CD4-positive, alpha-beta T cell (primary cell): ENCODE results near the gene PAFAH1B2. TPM values are rescaled to one million over a fixed set of nuclear protein-coding genes. Genes with fewer than 3 reads are reported as not detected.

ENCODE experiments used
- ATAC-seq: fragments of 200-7000 bp; cut with Tn5 transposase; one replicate; pipeline ENCODE4 v1.10.0; 2022; ENCODE audit warnings: mild to moderate bottlenecking; ENCODE audit not compliant: poor library complexity
- CTCF ChIA-PET: fragments of 350-600 bp; sonication (Branson Sonifier 250); formaldehyde crosslinking; loops from one replicate; lab custom pipeline; 2021; ENCODE audit warnings: antibody characterized with exemption, inconsistent platforms; lab: Charles Lee
- POLR2A ChIA-PET: fragments of 350-600 bp; sonication (Branson Sonifier 250); formaldehyde crosslinking; loops from one replicate; lab custom pipeline; 2021; ENCODE audit warnings: antibody characterized with exemption, inconsistent platforms; lab: Charles Lee
- DNase-seq, 14 experiments: peaks; one replicate each; pipeline ENCODE4 v3.0.0-alpha.2; 2013 to 2020; ENCODE audit warnings: mixed read lengths in 2 of 14
- H3K27ac ChIP-seq, 2 donors: one replicate each; pipeline versions ENCODE4 v1.5.1 to v1.7.0; 2013; ENCODE audit warnings: low read length in 2 of 2, low read depth in 1 of 2, mild to moderate bottlenecking in 1 of 2
- H3K27me3 ChIP-seq, 2 experiments: 1 replicate in 1 of 2; 2 replicates in 1 of 2; pipeline versions ENCODE4 v1.6.1 to v1.7.0; 2013; ENCODE audit warnings: low read length in 2 of 2, control low read depth in 1 of 2, mild to moderate bottlenecking in 1 of 2, moderate library complexity in 1 of 2; ENCODE audit not compliant: insufficient read depth in 2 of 2, control insufficient read depth in 1 of 2
- H3K36me3 ChIP-seq: one replicate; pipeline ENCODE4 v1.6.1; 2013; ENCODE audit warnings: low read length, control low read depth; ENCODE audit not compliant: insufficient read depth
- H3K4me1 ChIP-seq: one replicate; pipeline ENCODE4 v1.6.1; 2013; ENCODE audit warnings: low read length, control low read depth; ENCODE audit not compliant: insufficient read depth
- H3K4me3 ChIP-seq: one replicate; pipeline ENCODE4 v1.5.1; 2013; ENCODE audit warnings: mild to moderate bottlenecking, low read length, moderate library complexity
- H3K9me3 ChIP-seq, 2 experiments: 1 replicate in 1 of 2; 2 replicates in 1 of 2; pipeline versions ENCODE4 v1.6.1 to v1.7.0; 2013; ENCODE audit warnings: low read length in 2 of 2, mild to moderate bottlenecking in 2 of 2, control low read depth in 1 of 2, moderate library complexity in 1 of 2; ENCODE audit not compliant: control insufficient read depth in 1 of 2, insufficient read depth in 1 of 2
- H3K27ac Mint-ChIP-seq: one replicate; pipeline ENCODE4 v1.8.0; 2020; ENCODE audit warnings: mixed read lengths
- H3K27me3 Mint-ChIP-seq: one replicate; pipeline ENCODE4 v1.8.0; 2021; ENCODE audit warnings: mixed read lengths
- H3K36me3 Mint-ChIP-seq: one replicate; pipeline ENCODE4 v1.8.0; 2021; ENCODE audit warnings: low read depth, mixed read lengths
- H3K4me1 Mint-ChIP-seq: one replicate; pipeline ENCODE4 v1.8.0; 2021; ENCODE audit warnings: low read depth, mixed read lengths
- H3K4me3 Mint-ChIP-seq: one replicate; pipeline ENCODE4 v1.8.0; 2020; ENCODE audit warnings: mild to moderate bottlenecking, mixed read lengths
- H3K9me3 Mint-ChIP-seq: one replicate; pipeline ENCODE4 v1.8.0; 2020; ENCODE audit warnings: mixed read lengths
- intact Hi-C, 2 experiments: fragments of 100-400 bp; cut with DNase I in 1 of 2; cut with micrococcal nuclease in 1 of 2; formaldehyde crosslinking; loops; one replicate each; pipeline versions ENCODE4 v1.15.1 to v1.9.0; 2023 to 2025; cut with DNase I, micrococcal nuclease
- total RNA-seq, 174 experiments: library from RNA in 2 of 174; stranded (reverse) in 2 of 174; gene quantifications; one replicate each; pipeline ENCODE4 v1.2.3 and lab custom pipeline; 2021 to 2026
- TF ChIP-seq, protein P1 (sequence below): fragments of 200-600 bp; IDR thresholded peaks from one replicate; pipeline ENCODE4 v1.8.0; 2022; ENCODE audit warnings: antibody characterized with exemption, mild to moderate bottlenecking

PAFAH1B2 gene
- total RNA-seq, 2 experiments from 2014 or later: 44.3 to 45.6 TPM

DNA sequence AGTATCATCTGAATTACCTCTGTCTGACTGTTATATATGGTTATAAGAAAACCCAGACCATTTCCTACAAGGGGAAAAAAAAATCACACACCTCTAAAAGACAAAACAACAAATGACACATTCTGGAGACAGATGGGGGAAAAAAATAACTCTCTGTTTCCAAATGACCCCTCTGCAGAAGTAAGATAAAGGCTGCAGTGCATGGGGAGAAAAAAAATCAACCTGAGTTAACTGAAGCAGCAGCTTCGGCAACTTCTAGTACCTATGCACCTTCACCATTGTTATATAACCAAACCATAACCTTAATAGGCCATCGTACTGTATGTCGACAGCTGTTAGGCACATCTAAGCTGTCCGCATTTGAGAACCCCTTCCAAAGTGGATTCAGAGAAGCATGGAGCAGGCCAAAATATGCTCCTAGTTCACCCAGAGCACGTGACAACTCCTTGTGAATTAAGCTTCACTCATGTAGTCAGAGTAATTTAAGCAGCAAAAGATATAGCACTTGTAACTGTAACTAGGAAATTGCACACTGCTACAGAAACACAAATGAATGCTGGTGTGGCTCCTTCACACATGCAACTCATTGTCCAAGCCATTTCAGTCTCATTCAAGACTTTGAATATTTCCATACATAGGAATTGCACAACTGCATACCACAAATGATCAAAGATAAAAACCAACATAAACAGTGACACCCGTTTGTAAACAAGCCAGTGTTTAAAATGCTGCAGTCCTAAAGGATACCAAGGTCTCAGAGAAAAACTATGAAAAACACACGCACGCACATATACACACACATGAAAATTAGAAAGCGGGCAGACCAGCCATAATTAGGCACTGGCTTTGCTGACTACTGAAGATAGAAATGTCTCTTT is 48.6 kb upstream of the PAFAH1B2 start:
- Mint-ChIP-seq H3K36me3 (peaks cover 32% of the 10 kb centered on the region), H3K4me3 (peak overlapping the region; percentile 99), H3K4me1 (peaks cover 78% of the 10 kb centered on the region), H3K27me3 (no peaks in the 10 kb centered on the region), H3K9me3 (no peaks in the 10 kb centered on the region), H3K27ac (peak overlapping the region; percentile 96)
- H3K27ac ChIP-seq: peak overlapping the region; percentile 37 to 93
- peaks cover 8% of the 10 kb centered on the region for H3K36me3 ChIP-seq
- H3K27me3 ChIP-seq: no peaks in the 10 kb centered on the region
- POLR2A ChIA-PET: interaction anchor here (0.6 to 2.2 kb wide), 11 partner anchors 12 to 375 kb away, joined by 3 to 10 read pairs (median 4); partner anchors contain the start of genes APOA5, SIDT2 and ZPR1
- DNase-seq (peak in 3 of 14 experiments; percentile 35 to 42 (median 39)), ATAC-seq (no peak)
- CTCF ChIA-PET: interaction anchor here (0.6 to 0.7 kb wide), 4 partner anchors 10 to 170 kb away, joined by 3 read pairs; no protein-coding TSS in a partner anchor
- intact Hi-C loops: loop anchor here in 1 of 2 experiments (2.0 to 5.0 kb wide), 3 partner anchors 13 to 169 kb away; no protein-coding TSS in a partner anchor
- peaks cover 49% of the 10 kb centered on the region for H3K4me1 ChIP-seq
- H3K9me3 ChIP-seq: no peaks in the 10 kb centered on the region
- TF ChIP-seq, protein P1, sequence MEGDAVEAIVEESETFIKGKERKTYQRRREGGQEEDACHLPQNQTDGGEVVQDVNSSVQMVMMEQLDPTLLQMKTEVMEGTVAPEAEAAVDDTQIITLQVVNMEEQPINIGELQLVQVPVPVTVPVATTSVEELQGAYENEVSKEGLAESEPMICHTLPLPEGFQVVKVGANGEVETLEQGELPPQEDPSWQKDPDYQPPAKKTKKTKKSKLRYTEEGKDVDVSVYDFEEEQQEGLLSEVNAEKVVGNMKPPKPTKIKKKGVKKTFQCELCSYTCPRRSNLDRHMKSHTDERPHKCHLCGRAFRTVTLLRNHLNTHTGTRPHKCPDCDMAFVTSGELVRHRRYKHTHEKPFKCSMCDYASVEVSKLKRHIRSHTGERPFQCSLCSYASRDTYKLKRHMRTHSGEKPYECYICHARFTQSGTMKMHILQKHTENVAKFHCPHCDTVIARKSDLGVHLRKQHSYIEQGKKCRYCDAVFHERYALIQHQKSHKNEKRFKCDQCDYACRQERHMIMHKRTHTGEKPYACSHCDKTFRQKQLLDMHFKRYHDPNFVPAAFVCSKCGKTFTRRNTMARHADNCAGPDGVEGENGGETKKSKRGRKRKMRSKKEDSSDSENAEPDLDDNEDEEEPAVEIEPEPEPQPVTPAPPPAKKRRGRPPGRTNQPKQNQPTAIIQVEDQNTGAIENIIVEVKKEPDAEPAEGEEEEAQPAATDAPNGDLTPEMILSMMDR: no peak
- H3K4me3 ChIP-seq: peak overlapping the region; percentile 89

- H3K4me1 ChIP-seq: peaks cover 49% of the 10 kb centered on the region
- Mint-ChIP-seq H3K36me3 (peaks cover 31% of the 10 kb centered on the region), H3K4me3 (peak overlapping the region; percentile 99), H3K4me1 (peaks cover 72% of the 10 kb centered on the region), H3K27ac (peak overlapping the region; percentile 96), H3K9me3 (no peaks in the 10 kb centered on the region), H3K27me3 (no peaks in the 10 kb centered on the region)
- H3K27me3 ChIP-seq: no peaks in the 10 kb centered on the region
- intact Hi-C loops: loop anchor here in 1 of 2 experiments (2.0 to 5.0 kb wide), 3 partner anchors 14 to 170 kb away; no protein-coding TSS in a partner anchor
- peak overlapping the region; percentile 81 to 93 for H3K27ac ChIP-seq
- CTCF ChIA-PET: interaction anchor here (0.9 to 1.4 kb wide), 5 partner anchors 9 to 305 kb away, joined by 3 to 4 read pairs (median 3); no protein-coding TSS in a partner anchor
- peak; percentile 50 for ATAC-seq
- peak overlapping the region; percentile 89 for H3K4me3 ChIP-seq
- TF ChIP-seq, protein P1: no peak
- peaks cover 8% of the 10 kb centered on the region for H3K36me3 ChIP-seq
- POLR2A ChIA-PET: interaction anchor here (0.8 to 2.9 kb wide), 10 partner anchors 23 to 306 kb away, joined by 3 to 22 read pairs (median 6); partner anchors contain the start of genes APOA5, PAFAH1B2 and SIDT2
- DNase-seq: peak in 13 of 14 experiments; percentile 27 to 85 (median 48)
- H3K9me3 ChIP-seq: no peaks in the 10 kb centered on the region
Observed at GRCh38 chr11:117096201-117096991, 47.7 kb upstream of the PAFAH1B2 start.

DNA sequence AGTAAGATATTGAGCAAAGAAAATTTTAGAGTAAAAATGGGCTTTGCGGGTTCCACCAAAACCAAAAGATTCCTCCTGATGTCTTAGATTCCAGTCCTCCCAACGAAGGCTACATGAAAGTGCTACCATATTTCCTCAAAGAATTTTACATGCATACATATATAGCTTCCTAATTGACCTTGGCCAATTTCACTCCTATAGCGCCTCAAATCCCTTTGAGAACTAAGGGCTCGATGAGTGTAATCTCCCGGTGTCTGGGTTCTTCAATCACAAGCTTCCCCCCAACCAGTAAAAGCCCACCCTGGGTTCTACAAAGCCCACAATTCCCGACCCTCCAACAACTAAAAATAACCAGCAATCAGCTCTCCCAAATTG is 47.1 kb upstream of the PAFAH1B2 start:
- H3K27ac Mint-ChIP-seq: peak overlapping the region; percentile 96
- Histone ChIP-seq H3K36me3 (peaks cover 6% of the 10 kb centered on the region), H3K4me3 (peak overlapping the region; percentile 89), H3K4me1 (peaks cover 45% of the 10 kb centered on the region), H3K27ac (peak overlapping the region; percentile 81 to 93), H3K27me3 (no peaks in the 10 kb centered on the region), H3K9me3 (no peaks in the 10 kb centered on the region)
- no peak for DNase-seq
- TF ChIP-seq, protein P1: no peak
- H3K4me1 Mint-ChIP-seq: peaks cover 66% of the 10 kb centered on the region
- H3K36me3 Mint-ChIP-seq: peaks cover 26% of the 10 kb centered on the region
- H3K27me3 Mint-ChIP-seq: no peaks in the 10 kb centered on the region
- peak overlapping the region; percentile 99 for H3K4me3 Mint-ChIP-seq
- no peak for ATAC-seq
- ChIA-PET POLR2A (interaction anchor here (0.8 to 2.9 kb wide), 12 partner anchors 14 to 306 kb away, joined by 3 to 22 read pairs (median 6); partner anchors contain the start of genes APOA5, PAFAH1B2 and SIDT2), CTCF (interaction anchor here (0.9 to 1.4 kb wide), 5 partner anchors 9 to 306 kb away, joined by 3 to 4 read pairs (median 3); no protein-coding TSS in a partner anchor)
- no peaks in the 10 kb centered on the region for H3K9me3 Mint-ChIP-seq
- intact Hi-C loops: loop anchor here in 1 of 2 experiments (2.0 to 5.0 kb wide), 3 partner anchors 14 to 170 kb away; no protein-coding TSS in a partner anchor
